ENCODE measurements around the gene C2orf76.

Gene C2orf76

GRCh38 chr2:119253114-119253702 is 113.4 kb downstream of the C2orf76 start:
- no peak overlapping the region for H3K4me3 ChIP-seq (ENCODE audit: low read length, poor library complexity, severe bottlenecking)
- no peak overlapping the region for H2AFZ ChIP-seq (ENCODE audit: low read length)
- no peaks in the 10 kb centered on the region for H3K27me3 ChIP-seq (ENCODE audit: insufficient read depth, low read length, poor library complexity, severe bottlenecking)
- H3K9me3 ChIP-seq (ENCODE audit: insufficient read depth, low read depth, low read length): no peaks in the 10 kb centered on the region
- H4K20me1 ChIP-seq (ENCODE audit: insufficient read depth, low read length, poor library complexity, severe bottlenecking): no peaks in the 10 kb centered on the region
- TF ChIP-seq, protein P1, sequence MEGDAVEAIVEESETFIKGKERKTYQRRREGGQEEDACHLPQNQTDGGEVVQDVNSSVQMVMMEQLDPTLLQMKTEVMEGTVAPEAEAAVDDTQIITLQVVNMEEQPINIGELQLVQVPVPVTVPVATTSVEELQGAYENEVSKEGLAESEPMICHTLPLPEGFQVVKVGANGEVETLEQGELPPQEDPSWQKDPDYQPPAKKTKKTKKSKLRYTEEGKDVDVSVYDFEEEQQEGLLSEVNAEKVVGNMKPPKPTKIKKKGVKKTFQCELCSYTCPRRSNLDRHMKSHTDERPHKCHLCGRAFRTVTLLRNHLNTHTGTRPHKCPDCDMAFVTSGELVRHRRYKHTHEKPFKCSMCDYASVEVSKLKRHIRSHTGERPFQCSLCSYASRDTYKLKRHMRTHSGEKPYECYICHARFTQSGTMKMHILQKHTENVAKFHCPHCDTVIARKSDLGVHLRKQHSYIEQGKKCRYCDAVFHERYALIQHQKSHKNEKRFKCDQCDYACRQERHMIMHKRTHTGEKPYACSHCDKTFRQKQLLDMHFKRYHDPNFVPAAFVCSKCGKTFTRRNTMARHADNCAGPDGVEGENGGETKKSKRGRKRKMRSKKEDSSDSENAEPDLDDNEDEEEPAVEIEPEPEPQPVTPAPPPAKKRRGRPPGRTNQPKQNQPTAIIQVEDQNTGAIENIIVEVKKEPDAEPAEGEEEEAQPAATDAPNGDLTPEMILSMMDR (conservative IDR thresholded peaks at IDR 0.05; ENCODE audit: low read length): no peak
- no peak for TF ChIP-seq EZH2phosphoT487 (IDR thresholded peaks at IDR 0.05; ENCODE audit: borderline replicate concordance)
- H3K4me2 ChIP-seq (ENCODE audit: low read depth, low read length, poor library complexity, severe bottlenecking): no peak overlapping the region
- H3K36me3 ChIP-seq (ENCODE audit: insufficient read depth, low read length): no peaks in the 10 kb centered on the region
- no peaks in the 10 kb centered on the region for H3K79me2 ChIP-seq (ENCODE audit: insufficient read depth, low read length)
- H3K4me1 ChIP-seq (ENCODE audit: insufficient read depth, low read length, poor library complexity, severe bottlenecking): no peaks in the 10 kb centered on the region
- no peaks in the 10 kb centered on the region for H3K9me2 ChIP-seq (replicated peaks; ENCODE audit: low read depth, low read length)
- H3F3A ChIP-seq (ENCODE audit: low read depth): no peaks in the 10 kb centered on the region
- no peak overlapping the region for H3K9ac ChIP-seq (ENCODE audit: low read depth, low read length, poor library complexity, severe bottlenecking)
